HG03097 (cell line): ENCODE results near the gene VAT1L.
"Not testable (repeated sequence)": the region's sequence is repeated elsewhere in the genome, so short reads cannot be mapped to it uniquely, and the experiment has no call there.

Experiments used
- ATAC-seq: cut with Tn5 transposase; IDR thresholded peaks from one replicate; pipeline ENCODE4 v1.9.1; 2021; ENCODE audit not compliant: unreplicated experiment, low FRiP score

The VAT1L gene

DNA sequence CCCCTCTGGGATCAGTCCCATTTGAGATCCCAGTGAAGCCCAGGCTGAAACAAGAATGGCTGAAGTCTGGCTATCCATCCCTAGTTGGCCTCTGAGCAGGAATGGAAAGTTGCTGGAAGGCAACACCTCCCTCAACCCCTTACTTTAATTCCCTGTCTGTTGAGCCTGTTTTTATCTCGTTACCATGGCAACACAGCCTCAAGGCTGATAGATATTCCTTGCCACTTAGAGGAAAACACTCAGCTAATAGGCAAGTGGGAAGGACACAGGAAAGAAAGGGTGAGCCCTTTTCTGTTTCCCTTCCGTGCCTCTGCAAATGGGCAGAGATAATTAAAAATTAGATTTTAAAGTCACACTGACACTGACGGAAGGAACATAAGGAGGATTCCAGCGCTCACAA is 158.5 kb downstream of the VAT1L start:
- no peak for ATAC-seq

DNA sequence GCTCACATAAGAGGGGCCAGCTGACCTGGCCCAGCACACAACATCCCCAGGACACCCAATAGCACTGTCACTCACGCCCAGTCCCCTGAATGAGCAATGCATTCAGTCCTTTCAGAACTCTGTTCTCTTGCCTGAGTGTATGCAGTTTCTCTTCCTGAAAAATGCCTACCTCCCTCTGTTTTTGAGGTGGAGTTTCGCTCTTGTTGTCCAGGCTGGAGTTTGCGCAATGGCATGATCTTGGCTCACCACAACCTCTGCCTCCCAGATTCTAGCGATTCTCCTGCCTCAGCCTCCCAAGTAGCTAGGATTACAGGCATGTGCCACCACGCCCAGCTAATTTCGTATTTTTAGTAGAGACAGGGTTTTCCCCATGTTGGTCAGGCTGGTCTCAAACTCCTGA is 159.2 kb downstream of the VAT1L start:
- ATAC-seq, result not testable (repeated sequence)

GRCh38 chr16:77948835-77949234 is 160.5 kb downstream of the VAT1L start:
- ATAC-seq, result no peak

DNA sequence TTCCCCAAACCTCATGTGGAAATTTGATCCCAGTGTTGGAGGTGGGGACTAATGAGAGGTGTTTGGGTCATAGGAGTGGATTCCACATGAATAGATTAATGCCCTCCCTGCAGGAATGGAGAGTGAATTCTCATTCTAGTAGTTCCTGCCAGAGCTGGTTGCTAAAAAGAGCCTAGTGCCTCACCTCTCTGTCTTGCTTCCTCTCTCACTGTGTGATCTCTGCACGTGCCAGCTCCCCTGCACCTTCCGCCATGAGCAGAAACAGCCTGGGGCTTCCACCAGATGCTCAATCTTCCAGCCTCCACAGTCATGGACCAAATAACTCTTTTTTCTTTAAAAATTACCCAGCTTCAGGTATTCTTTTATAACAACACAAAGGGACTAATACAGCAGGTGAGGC is 161.1 kb downstream of the VAT1L start:
- no peak for ATAC-seq

DNA sequence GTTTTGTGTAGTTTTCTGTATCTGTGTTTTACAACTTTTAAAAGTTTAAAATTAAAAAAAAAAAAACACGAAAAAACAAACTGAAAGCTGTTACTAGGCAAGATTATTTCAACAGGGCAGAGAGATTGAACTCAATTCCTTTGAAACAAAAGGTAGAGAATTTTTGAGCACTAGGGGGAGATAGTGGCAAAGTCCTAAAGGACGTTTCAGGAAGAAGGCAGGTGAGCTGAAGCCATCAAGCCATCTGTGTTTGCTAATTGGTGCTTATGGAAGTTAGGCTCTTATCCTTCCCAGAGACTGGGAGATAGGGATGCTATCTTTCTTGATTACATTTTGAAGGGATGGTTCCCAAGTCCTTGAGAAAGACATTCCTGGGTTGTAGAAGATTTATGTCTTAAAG is 163.4 kb downstream of the VAT1L start:
- ATAC-seq, result no peak

DNA sequence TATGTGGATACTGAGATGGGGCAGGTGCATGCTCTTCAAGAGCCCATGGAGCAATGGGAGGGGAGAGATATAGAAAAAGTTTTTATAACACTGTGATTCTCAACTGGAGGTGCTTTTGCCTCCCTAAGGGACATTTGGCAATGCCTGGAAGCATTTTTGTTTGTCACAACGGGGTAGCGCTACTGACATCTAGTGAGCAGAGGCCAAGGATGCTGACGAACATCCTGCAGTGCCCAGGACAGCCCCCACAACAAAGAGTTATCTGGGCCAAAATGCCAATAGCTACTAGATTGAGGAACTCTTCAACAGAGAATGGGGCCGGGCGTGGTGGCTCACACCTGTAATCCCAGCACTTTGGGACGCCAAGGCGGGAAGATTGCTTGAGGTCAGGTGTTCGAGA is 166.8 kb downstream of the VAT1L start:
- ATAC-seq, result no peak

DNA sequence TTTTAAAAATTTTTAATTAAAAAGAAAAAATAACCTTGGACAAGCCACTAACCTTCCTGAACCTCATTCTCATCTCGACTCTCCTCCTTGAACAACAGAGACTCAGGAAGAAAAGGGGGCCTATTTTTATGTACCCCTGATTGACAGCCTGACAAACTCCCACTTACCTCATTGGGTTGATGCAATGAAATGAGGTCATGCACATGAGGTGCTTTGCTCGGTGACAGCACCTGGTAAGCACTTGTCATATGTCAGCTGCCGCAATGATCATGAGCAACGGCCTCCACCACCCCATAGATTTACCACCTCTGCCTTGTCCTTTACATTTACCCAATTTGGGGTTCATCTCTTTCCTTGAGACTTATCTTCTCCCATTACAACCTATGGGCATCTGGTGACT is 167.9 kb downstream of the VAT1L start:
- no peak for ATAC-seq

GRCh38 chr16:77960766-77961165 is 172.4 kb downstream of the VAT1L start:
- ATAC-seq, result no peak

DNA sequence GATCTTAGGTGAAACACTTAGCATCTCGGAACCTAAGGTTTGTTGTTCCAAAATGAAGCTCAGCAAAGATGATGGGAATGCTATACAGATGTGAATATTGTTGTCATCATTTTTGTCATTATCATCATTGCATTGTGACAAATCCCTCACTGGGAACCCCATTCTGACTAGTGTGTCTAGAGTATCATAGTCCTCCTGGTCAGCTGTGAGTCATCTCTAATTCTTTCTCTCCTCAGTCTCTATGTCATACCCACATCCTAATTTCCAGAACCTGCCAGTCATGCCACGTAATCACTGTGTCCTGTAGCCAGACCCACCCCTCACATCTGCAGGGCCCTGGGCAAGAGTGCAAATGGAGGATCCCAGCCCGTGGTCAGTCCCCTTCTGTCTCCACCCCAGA is 173.4 kb downstream of the VAT1L start:
- ATAC-seq, result no peak

GRCh38 chr16:77962689-77963088 is 174.3 kb downstream of the VAT1L start:
- no peak for ATAC-seq

DNA sequence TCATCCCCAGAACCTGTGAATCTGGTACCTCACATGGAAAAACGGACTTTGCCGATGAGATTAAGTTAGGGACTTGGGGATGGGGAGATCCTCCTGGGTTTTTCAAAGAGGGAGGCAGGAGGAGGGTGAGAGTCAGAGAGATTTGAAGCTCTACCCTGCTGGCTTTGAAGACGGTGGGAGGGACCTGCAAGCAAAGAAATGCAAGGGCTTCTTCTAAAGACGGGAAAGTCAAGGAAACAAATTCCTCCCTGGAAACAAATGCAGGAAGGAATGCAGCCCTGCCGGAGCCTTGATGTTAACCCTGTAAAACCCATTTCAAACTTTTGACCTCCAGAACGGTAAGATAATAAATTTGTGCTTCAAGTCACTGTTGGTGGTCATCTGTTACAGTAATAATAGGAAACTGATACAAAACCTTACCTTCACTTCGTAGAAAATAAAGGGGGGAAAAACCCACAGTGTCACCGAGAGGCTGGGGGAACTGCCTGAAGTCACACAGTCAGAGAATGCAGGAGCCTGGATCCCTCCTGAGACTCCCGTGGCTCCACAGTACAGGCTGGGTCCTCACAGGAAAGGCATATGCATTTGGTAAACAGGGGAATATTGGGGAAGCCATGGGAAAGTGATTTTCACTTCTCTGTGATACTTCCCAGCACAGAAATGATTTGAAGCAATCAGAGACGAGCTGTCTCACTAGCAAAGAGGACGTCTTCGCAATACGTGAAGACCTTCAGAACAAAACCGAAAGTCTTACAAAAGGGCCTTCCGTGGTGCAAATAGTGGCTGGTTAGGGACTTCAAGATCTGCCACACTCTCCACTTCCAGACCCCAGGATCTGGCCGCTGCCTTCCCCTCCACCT is 175.1 kb downstream of the VAT1L start:
- ATAC-seq, result no peak

GRCh38 chr16:77965346-77965745 is 177.0 kb downstream of the VAT1L start:
- no peak for ATAC-seq

DNA sequence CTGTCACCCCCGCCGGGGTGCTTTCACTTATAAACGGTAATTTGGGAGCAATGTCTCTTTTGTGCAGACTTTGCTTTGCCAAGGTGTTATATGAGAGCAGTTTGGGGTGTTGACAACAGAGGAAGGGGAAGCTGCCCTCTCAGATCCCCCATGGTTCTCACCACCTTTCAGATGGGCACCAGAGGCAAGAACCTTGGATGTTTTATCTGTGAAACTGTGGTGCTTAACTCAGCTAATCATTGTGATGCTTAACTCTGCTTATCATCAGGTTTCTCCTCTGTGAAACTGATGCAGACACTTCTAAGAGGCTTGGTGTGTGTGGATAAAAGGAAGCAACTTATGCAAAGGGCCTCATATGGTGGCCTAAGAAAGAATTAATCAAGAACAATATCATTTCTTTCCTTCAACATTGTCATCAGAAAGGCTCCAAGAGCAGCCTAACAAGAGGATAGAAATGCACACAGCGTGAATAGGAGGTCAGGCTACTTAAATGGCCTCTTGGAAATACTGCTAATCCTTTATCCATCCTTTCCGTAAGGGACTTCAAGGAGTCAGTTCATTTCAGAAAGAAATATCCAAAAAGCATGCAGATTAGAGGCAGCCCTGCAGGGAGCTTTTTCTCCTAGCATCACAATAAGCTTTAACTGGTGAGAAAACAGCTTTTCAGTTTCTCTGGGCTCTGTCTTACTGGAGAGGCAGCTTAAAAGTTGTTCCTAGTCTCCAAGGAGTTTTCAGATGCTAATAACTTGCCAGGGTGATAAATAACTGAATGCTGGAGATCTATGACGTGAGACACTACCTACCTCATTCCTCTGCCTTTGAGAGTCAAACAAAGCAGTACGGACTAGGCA is 178.9 kb downstream of the VAT1L start:
- no peak for ATAC-seq

DNA sequence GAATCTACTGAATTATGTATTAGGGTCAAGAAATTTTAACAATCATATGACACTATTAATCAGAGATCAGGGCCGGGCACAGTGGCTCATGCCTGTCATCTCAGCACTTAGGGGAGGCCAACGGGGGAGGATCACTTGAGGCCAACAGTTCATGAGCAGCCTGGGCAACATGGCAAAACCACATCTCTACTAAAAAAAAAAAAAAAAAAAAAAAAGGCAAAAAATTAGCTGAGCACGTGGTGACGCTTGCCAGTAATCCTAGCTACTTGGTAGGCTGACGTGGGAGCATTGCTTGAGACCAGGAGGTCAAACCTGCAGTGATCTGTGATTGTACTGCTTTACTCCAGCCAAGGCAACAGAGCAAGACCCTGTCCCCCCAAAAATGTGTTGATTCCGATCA is 181.5 kb downstream of the VAT1L start:
- ATAC-seq, result no peak

- ATAC-seq, result no peak
Observed at GRCh38 chr16:77970371-77970770, 182.0 kb downstream of the VAT1L start.

DNA sequence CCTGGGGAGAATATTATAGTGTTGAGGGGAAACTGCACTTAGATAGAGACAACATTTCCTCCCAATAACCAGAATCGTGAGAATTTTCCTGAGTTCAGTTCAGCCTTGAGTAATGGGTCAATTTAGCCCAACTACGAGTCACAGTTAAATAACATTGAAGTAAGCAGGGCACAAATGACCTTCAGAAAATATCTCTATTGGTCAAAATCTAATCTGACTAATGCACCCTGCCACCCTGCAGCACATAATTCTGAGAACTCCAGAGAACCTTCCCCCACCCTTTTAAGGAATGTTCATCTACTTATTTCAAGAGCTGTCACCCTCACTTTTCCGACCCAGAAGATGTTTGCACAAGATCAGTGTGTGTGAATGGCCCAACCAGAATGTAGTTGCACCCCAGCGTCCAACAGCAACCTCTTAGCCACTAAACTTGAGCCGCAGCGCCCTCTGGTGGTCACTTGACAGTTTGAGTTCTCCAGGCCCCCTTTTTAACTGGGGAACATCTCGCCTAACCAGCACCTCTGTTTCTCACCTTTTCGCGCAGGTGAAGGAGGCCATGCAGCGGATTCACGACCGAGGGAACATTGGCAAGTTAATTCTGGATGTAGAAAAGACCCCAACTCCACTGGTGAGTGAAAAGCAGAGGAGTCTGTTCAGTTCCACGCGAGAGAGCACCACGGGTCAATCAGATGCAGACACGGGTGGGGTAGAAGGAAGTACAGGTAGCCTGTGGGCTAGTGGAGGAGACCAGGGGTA is 183.1 kb downstream of the VAT1L start:
- no peak for ATAC-seq

DNA sequence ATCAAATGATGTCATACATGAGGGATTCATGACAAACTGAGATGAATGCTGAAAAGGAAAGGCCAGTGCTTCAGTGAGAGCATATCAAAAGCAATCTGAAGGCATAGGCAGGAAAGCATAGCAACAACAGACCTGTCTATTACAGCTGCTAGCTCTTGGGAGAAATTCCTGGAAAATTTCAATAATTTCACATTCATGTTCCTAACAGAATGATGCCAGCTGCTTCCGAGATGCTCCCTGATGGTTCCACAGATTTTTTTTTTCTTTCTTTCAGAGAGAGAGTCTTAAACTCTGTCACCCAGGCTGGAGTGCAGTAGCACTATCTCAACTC is 183.7 kb downstream of the VAT1L start:
- no peak for ATAC-seq

DNA sequence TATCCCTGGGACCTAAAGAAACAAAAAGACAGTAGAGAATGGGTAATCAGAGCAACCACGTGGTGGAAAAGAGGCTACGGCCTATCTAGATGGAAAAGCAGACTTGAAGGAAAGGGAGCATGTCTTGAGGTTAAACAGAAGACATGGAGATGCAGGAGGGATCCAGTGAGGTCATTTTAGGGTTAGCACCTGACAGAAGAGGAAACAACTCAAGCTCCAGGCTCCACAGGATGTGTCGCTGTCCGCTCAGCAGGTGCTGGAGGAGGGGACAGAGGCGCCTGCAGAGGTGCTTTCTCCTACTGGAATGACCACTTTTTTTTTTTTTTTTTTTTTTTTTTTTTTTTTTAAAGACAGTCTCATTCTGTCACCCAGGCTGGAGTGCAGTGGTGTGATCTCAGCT is 186.5 kb downstream of the VAT1L start:
- ATAC-seq, result no peak

GRCh38 chr16:77975942-77976341 is 187.6 kb downstream of the VAT1L start:
- no peak for ATAC-seq

- ATAC-seq, result no peak
Observed at GRCh38 chr16:77977339-77977738, 189.0 kb downstream of the VAT1L start.

GRCh38 chr16:77985111-77985510 is 196.7 kb downstream of the VAT1L start:
- no peak for ATAC-seq
